Measurements from ENCODE around the gene ZNF787.

Gene ZNF787

GRCh38 chr19:56148096-56148495, 27.0 kb upstream of the ZNF787 start:
- Histone ChIP-seq H3K9me3 (ENCODE audit: insufficient read depth, low read length) (no peaks in the 10 kb centered on the region), H3K9me2 (replicated peaks; ENCODE audit: insufficient read depth, low read length) (no peaks in the 10 kb centered on the region), H3K36me3 (ENCODE audit: low read length) (no peaks in the 10 kb centered on the region), H4K20me1 (ENCODE audit: low read depth, low read length) (no peaks in the 10 kb centered on the region), H3K4me3 (ENCODE audit: insufficient read depth, low read length, poor library complexity, severe bottlenecking) (no peak overlapping the region), H3K27me3 (ENCODE audit: low read length) (no peaks in the 10 kb centered on the region), H3K79me2 (ENCODE audit: insufficient read depth, low read length) (peaks cover 30% of the 10 kb centered on the region), H3K4me2 (ENCODE audit: low read depth, low read length, poor library complexity, severe bottlenecking) (no peak overlapping the region), H2AFZ (ENCODE audit: low read depth, low read length, severe bottlenecking) (no peak overlapping the region), H3K27ac (ENCODE audit: low read depth, low read length) (no peak overlapping the region), H3K9ac (ENCODE audit: low read length) (no peak overlapping the region), H3F3A (ENCODE audit: insufficient read depth) (no peaks in the 10 kb centered on the region)
- no peak for TF ChIP-seq EZH2phosphoT487 (conservative IDR thresholded peaks at IDR 0.05; ENCODE audit: low read length)
- no peak for TF ChIP-seq CTCF (IDR thresholded peaks at IDR 0.05; ENCODE audit: insufficient read depth, low read length, poor library complexity, severe bottlenecking)

- no peak for TF ChIP-seq EZH2phosphoT487 (conservative IDR thresholded peaks at IDR 0.05; ENCODE audit: low read length)
- no peak for TF ChIP-seq CTCF (IDR thresholded peaks at IDR 0.05; ENCODE audit: insufficient read depth, low read length, poor library complexity, severe bottlenecking)
- H3K27me3 ChIP-seq (ENCODE audit: low read length): no peaks in the 10 kb centered on the region
- no peak overlapping the region for H2AFZ ChIP-seq (ENCODE audit: low read depth, low read length, severe bottlenecking)
- H3K4me3 ChIP-seq (ENCODE audit: insufficient read depth, low read length, poor library complexity, severe bottlenecking): no peak overlapping the region
- H3K9ac ChIP-seq (ENCODE audit: low read length): no peak overlapping the region
- no peaks in the 10 kb centered on the region for H3F3A ChIP-seq (ENCODE audit: insufficient read depth)
- no peak overlapping the region for H3K4me2 ChIP-seq (ENCODE audit: low read depth, low read length, poor library complexity, severe bottlenecking)
- no peaks in the 10 kb centered on the region for H3K36me3 ChIP-seq (ENCODE audit: low read length)
- peaks cover 38% of the 10 kb centered on the region for H3K79me2 ChIP-seq (ENCODE audit: insufficient read depth, low read length)
- H3K9me2 ChIP-seq (replicated peaks; ENCODE audit: insufficient read depth, low read length): no peaks in the 10 kb centered on the region
- no peaks in the 10 kb centered on the region for H4K20me1 ChIP-seq (ENCODE audit: low read depth, low read length)
- H3K9me3 ChIP-seq (ENCODE audit: insufficient read depth, low read length): no peaks in the 10 kb centered on the region
- H3K27ac ChIP-seq (ENCODE audit: low read depth, low read length): no peak overlapping the region
Measured at GRCh38 chr19:56147307-56147706, 26.2 kb upstream of the ZNF787 start.

GRCh38 chr19:56146904-56147303, 25.8 kb upstream of the ZNF787 start:
- H3K36me3 ChIP-seq (ENCODE audit: low read length): no peaks in the 10 kb centered on the region
- H4K20me1 ChIP-seq (ENCODE audit: low read depth, low read length): no peaks in the 10 kb centered on the region
- H3K4me3 ChIP-seq (ENCODE audit: insufficient read depth, low read length, poor library complexity, severe bottlenecking): no peak overlapping the region
- H2AFZ ChIP-seq (ENCODE audit: low read depth, low read length, severe bottlenecking): no peak overlapping the region
- peaks cover 42% of the 10 kb centered on the region for H3K79me2 ChIP-seq (ENCODE audit: insufficient read depth, low read length)
- no peak overlapping the region for H3K27ac ChIP-seq (ENCODE audit: low read depth, low read length)
- H3K9me3 ChIP-seq (ENCODE audit: insufficient read depth, low read length): no peaks in the 10 kb centered on the region
- TF ChIP-seq CTCF (IDR thresholded peaks at IDR 0.05; ENCODE audit: insufficient read depth, low read length, poor library complexity, severe bottlenecking) (no peak), EZH2phosphoT487 (conservative IDR thresholded peaks at IDR 0.05; ENCODE audit: low read length) (no peak)
- H3K9ac ChIP-seq (ENCODE audit: low read length): no peak overlapping the region
- H3K9me2 ChIP-seq (replicated peaks; ENCODE audit: insufficient read depth, low read length): no peaks in the 10 kb centered on the region
- H3K4me2 ChIP-seq (ENCODE audit: low read depth, low read length, poor library complexity, severe bottlenecking): no peak overlapping the region
- no peaks in the 10 kb centered on the region for H3K27me3 ChIP-seq (ENCODE audit: low read length)
- no peaks in the 10 kb centered on the region for H3F3A ChIP-seq (ENCODE audit: insufficient read depth)
